GM21786 (cell line): ENCODE results near the gene GSTO1.
A peak's percentile ranks its signal among the peaks of the same experiment; 100 is the strongest.

Experiments used
- ATAC-seq: cut with Tn5 transposase; IDR thresholded peaks from one replicate; pipeline ENCODE4 v1.9.1; 2021; ENCODE audit not compliant: unreplicated experiment

Gene GSTO1

GRCh38 chr10:104303594-104304355 is 49.1 kb downstream of the GSTO1 start:
- no peak for ATAC-seq

- ATAC-seq: no peak
Measured at GRCh38 chr10:104304356-104304745, 49.7 kb downstream of the GSTO1 start.

DNA sequence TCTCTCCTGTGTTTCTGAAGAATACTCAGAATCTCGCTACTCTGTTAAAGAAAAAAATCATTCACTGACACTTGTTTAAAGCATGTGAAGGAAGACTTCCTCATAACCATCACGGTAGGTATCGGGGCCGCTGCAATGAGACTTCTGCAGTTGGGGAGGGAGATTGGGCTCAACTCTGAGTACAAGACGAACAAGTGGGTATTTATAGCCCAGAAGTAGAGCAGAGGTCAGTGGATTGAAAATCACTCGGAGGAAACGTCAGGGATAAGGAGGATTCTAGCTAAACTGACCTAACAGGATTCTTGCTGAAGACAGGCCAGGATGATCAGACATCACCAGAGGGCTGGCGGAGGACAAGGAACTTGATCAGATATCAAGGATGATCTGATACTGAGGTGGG is 50.2 kb downstream of the GSTO1 start:
- no peak for ATAC-seq

DNA sequence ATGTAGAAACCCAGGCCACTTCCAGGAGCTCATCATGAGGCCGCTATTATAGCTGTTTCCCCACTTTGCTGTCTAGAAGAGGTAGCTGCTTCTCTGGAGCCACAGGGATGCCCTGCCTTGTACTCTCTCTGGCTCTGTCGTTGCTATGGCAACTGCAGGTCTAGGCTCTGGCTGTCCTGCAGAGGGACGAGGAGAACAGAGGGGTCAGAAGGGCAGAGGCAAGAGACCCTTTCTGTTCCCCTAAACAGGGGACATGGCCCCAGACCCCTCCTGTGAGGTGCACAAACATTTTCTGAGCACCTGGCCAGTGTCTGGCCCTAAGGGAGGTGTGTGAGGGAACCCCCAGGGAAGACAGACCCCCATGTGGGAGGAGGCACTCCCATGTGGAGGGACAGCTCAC is 52.2 kb downstream of the GSTO1 start:
- ATAC-seq: no peak

DNA sequence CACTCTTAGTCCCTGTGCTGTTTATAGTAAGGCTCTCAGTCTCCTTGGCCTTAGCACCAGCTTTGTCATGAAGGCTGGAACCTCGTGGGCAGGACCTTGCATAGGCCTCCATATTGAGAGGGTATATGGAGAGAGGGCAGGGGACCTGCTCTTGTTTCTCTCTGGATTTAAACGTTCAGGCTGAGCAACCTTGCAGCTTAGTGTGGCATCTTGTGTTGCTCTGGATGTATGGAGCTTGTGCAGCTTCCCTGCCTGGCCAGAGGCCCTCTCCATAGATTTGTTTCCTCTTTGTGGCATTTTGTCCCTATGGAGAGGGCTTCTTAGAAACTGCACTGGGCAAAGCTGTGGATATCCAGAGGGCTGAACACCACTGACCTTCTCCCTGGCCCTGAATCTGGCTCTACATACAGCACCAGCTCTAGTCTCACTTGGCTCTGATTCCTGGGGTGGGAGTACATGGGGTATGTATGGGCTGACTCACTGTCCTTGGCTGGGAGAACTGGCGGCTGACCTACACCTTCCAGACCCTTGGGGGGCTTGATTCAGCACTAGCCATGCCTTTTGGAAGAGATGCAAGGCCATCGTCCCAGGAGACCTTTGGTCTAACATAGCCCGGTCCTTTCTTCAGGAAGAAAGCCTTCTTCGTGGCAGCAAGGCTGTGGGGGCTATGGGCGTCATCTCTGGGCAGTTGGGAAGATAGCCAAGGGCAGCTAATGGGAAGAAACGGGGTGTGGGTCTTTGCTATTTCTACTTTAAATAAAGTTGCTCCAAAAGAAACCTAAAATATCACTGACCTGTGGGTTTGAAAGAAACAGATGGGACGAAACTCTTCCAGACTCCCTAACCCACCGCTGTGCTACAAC is 53.1 kb downstream of the GSTO1 start:
- ATAC-seq: no peak

GRCh38 chr10:104308439-104308903 is 53.8 kb downstream of the GSTO1 start:
- peak; percentile 84 for ATAC-seq

GRCh38 chr10:104309980-104310978 is 55.6 kb downstream of the GSTO1 start:
- ATAC-seq: no peak

- ATAC-seq: no peak
Measured at GRCh38 chr10:104311184-104311720, 56.6 kb downstream of the GSTO1 start.

GRCh38 chr10:104314591-104315485 is 60.1 kb downstream of the GSTO1 start:
- ATAC-seq: no peak

DNA sequence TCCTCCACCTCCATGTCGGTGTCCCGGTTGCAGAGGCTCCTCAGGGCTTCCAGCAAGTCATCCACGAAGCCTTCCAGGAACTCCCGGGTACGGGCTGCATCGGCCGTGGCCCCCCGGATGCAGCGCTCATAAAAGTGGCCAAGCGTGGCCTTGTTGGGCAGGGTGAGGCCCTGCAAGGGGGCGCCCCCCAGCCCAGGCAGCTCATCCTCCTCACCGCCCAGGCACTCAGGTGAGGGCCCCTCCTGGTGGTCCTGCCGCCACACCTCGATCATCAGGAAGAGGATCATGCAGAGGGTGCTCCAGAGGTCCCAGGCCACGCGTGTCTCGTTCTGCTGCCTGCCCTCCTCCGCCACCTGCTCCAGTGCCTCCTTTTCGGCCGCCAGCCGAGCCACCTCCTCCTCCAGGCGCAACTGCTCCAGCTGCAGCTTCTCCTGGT is 60.8 kb downstream of the GSTO1 start:
- no peak for ATAC-seq

DNA sequence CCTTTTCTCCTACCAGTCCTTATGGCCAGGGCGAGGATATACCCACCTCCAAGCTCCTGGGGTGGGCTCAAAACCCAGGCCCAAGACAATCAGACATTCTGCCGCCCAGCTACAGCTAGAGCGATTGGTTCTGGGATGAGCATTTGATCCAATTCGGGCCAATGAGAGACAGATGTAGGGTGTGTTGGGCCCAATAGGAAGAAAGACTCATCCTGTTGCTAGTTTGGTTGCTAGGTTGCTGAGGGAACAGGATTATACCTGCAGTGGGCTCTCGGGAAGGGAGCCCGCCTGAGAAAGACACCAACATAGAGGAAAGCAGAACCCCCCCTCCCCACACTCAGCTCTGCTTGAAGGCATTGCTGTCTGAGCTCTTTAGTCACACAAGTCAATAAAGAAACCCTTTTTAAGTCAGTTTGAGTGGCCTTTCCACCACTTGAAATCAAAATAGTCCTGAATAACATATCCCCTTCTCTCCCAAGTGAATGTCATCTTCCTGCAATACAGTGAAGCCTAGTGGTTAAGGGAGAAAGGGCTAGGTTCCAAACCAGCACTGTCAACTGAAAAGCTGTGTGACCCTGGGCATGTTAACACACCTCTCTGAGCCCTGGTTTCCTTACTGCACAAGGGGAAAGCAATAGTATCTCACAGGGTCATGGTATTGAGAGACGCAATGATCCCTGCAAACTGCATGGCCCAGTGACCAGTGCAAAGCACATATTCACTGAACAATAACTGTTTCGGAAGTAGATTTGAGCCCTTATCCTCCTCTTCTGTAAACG is 61.8 kb downstream of the GSTO1 start:
- no peak for ATAC-seq
